GM21576 (cell line): ENCODE measurements around the gene IQCM.
"Not testable (repeated sequence)": the region's sequence is repeated elsewhere in the genome, so short reads cannot be mapped to it uniquely, and the experiment has no call there.

Experiments used
- ATAC-seq: cut with Tn5 transposase; IDR thresholded peaks from one replicate; pipeline ENCODE4 v1.9.1; 2021; ENCODE audit warnings: mild to moderate bottlenecking, moderate library complexity; ENCODE audit not compliant: unreplicated experiment

Gene IQCM

GRCh38 chr4:149489321-149489720, 326.3 kb downstream of the IQCM start:
- no peak for ATAC-seq

- no peak for ATAC-seq
Measured at GRCh38 chr4:149486861-149487260, 328.8 kb downstream of the IQCM start.

GRCh38 chr4:149468669-149469068, 347.0 kb downstream of the IQCM start:
- not testable (repeated sequence) for ATAC-seq

GRCh38 chr4:149466446-149466845, 349.2 kb downstream of the IQCM start:
- no peak for ATAC-seq

- ATAC-seq, result no peak
Measured at GRCh38 chr4:149465955-149466354, 349.7 kb downstream of the IQCM start.

GRCh38 chr4:149443537-149443936, 372.1 kb downstream of the IQCM start:
- ATAC-seq, result no peak

- no peak for ATAC-seq
Measured at GRCh38 chr4:149441338-149441737, 374.3 kb downstream of the IQCM start.

- ATAC-seq, result no peak
Measured at GRCh38 chr4:149426461-149426860, 389.2 kb downstream of the IQCM start.

GRCh38 chr4:149409555-149409962, 406.1 kb downstream of the IQCM start:
- ATAC-seq, result no peak

GRCh38 chr4:149409146-149409545, 406.5 kb downstream of the IQCM start:
- no peak for ATAC-seq

GRCh38 chr4:149404143-149404542, 411.5 kb downstream of the IQCM start:
- no peak for ATAC-seq

- ATAC-seq, result no peak
Measured at GRCh38 chr4:149403081-149403480, 412.6 kb downstream of the IQCM start.

GRCh38 chr4:149398993-149399392, 416.6 kb downstream of the IQCM start:
- ATAC-seq, result no peak

- ATAC-seq, result peak; percentile 77
Measured at GRCh38 chr4:149370785-149371420, 444.7 kb downstream of the IQCM start.

- no peak for ATAC-seq
Measured at GRCh38 chr4:149370002-149370401, 445.6 kb downstream of the IQCM start.

GRCh38 chr4:149353241-149353640, 462.4 kb downstream of the IQCM start:
- no peak for ATAC-seq

- no peak for ATAC-seq
Measured at GRCh38 chr4:149349541-149349940, 466.1 kb downstream of the IQCM start.

GRCh38 chr4:149347139-149347538, 468.5 kb downstream of the IQCM start:
- no peak for ATAC-seq

GRCh38 chr4:149345424-149345823, 470.2 kb downstream of the IQCM start:
- no peak for ATAC-seq

GRCh38 chr4:149344436-149344835, 471.2 kb downstream of the IQCM start:
- ATAC-seq, result no peak

GRCh38 chr4:149343614-149344013, 472.0 kb downstream of the IQCM start:
- no peak for ATAC-seq

GRCh38 chr4:149341117-149341516, 474.5 kb downstream of the IQCM start:
- ATAC-seq, result not testable (repeated sequence)

GRCh38 chr4:149328161-149328560, 487.5 kb downstream of the IQCM start:
- ATAC-seq, result no peak
